ENCODE measurements around the gene POTEF. TPM values are rescaled to one million over a fixed set of nuclear protein-coding genes. Genes with fewer than 3 reads are reported as not detected.

POTEF gene
- total and polyA plus RNA-seq, 2 of the 4 experiments (the other 2 are of a cell fraction) = not detected

DNA sequence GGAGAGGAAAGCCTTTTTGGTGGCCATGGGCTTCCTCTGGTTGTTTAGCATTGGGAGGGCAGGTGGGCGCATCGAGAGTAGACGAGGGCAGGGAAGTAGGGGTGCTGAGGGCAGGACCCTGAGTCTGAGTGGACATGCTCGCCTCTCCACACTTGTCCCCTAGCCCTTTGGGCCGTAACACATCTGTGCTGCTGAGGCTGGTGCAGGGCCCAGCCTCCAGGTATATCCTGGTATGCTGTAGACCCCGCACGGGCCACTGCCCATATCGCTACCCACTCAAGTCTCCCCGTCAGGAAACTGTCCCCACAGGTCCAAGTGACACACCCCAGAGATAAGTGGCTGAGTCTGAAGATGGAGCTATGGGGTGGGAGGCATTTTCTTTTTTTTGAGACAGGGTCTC lies 29.6 kb upstream of the POTEF start:
- no peak for TF ChIP-seq RAD21 (IDR thresholded peaks at IDR 0.05; ENCODE audit: low read length)
- no peak for TF ChIP-seq CEBPB (IDR thresholded peaks at IDR 0.05; ENCODE audit: low read depth, low read length)
- TF ChIP-seq RFX5 (IDR thresholded peaks at IDR 0.05; ENCODE audit: low read depth, low read length) = no peak
- no peak for TF ChIP-seq POLR2A (IDR thresholded peaks at IDR 0.05; ENCODE audit: low read depth, low read length)
- no peak for TF ChIP-seq BHLHE40 (IDR thresholded peaks at IDR 0.05; ENCODE audit: low read depth, low read length)
- TF ChIP-seq MXI1 (IDR thresholded peaks at IDR 0.05; ENCODE audit: borderline replicate concordance, low read depth, low read length) = no peak
- no peak for TF ChIP-seq SMC3 (IDR thresholded peaks at IDR 0.05; ENCODE audit: low read depth, low read length)
- TF ChIP-seq, protein P1, sequence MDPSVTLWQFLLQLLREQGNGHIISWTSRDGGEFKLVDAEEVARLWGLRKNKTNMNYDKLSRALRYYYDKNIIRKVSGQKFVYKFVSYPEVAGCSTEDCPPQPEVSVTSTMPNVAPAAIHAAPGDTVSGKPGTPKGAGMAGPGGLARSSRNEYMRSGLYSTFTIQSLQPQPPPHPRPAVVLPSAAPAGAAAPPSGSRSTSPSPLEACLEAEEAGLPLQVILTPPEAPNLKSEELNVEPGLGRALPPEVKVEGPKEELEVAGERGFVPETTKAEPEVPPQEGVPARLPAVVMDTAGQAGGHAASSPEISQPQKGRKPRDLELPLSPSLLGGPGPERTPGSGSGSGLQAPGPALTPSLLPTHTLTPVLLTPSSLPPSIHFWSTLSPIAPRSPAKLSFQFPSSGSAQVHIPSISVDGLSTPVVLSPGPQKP (IDR thresholded peaks at IDR 0.05; ENCODE audit: borderline replicate concordance, low read depth, low read length) = no peak
- no peak for TF ChIP-seq MAZ (IDR thresholded peaks at IDR 0.05; ENCODE audit: borderline replicate concordance, low read depth, low read length)
- no peak for TF ChIP-seq RCOR1 (IDR thresholded peaks at IDR 0.05; ENCODE audit: insufficient replicate concordance, low read length)
- TF ChIP-seq NFE2L2 (IDR thresholded peaks at IDR 0.05; ENCODE audit: low read depth, low read length) = no peak
- TF ChIP-seq, protein P2, sequence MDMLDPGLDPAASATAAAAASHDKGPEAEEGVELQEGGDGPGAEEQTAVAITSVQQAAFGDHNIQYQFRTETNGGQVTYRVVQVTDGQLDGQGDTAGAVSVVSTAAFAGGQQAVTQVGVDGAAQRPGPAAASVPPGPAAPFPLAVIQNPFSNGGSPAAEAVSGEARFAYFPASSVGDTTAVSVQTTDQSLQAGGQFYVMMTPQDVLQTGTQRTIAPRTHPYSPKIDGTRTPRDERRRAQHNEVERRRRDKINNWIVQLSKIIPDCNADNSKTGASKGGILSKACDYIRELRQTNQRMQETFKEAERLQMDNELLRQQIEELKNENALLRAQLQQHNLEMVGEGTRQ (IDR thresholded peaks at IDR 0.05; ENCODE audit: low read depth, low read length) = no peak
- TF ChIP-seq, protein P3, sequence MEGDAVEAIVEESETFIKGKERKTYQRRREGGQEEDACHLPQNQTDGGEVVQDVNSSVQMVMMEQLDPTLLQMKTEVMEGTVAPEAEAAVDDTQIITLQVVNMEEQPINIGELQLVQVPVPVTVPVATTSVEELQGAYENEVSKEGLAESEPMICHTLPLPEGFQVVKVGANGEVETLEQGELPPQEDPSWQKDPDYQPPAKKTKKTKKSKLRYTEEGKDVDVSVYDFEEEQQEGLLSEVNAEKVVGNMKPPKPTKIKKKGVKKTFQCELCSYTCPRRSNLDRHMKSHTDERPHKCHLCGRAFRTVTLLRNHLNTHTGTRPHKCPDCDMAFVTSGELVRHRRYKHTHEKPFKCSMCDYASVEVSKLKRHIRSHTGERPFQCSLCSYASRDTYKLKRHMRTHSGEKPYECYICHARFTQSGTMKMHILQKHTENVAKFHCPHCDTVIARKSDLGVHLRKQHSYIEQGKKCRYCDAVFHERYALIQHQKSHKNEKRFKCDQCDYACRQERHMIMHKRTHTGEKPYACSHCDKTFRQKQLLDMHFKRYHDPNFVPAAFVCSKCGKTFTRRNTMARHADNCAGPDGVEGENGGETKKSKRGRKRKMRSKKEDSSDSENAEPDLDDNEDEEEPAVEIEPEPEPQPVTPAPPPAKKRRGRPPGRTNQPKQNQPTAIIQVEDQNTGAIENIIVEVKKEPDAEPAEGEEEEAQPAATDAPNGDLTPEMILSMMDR (conservative IDR thresholded peaks at IDR 0.05; ENCODE audit: low read depth, low read length) = no peak
- no peak for TF ChIP-seq MAFK (IDR thresholded peaks at IDR 0.05; ENCODE audit: low read depth, low read length)
- no peak for TF ChIP-seq CHD1 (IDR thresholded peaks at IDR 0.05; ENCODE audit: low read depth, low read length)
- TF ChIP-seq FOS (IDR thresholded peaks at IDR 0.05; ENCODE audit: low read depth, low read length) = no peak
- Histone ChIP-seq H3K9me3 (ENCODE audit: control insufficient read depth, insufficient read depth, low read length) (no peaks in the 10 kb centered on the region), H4K91ac (ENCODE audit: insufficient read depth, low read depth, low read length) (no peak overlapping the region), H3K27ac (ENCODE audit: insufficient read depth, low read length) (no peak overlapping the region), H3K56ac (ENCODE audit: extremely low read depth, insufficient read depth, low read length) (no peak overlapping the region), H2BK20ac (ENCODE audit: low read depth, low read length) (no peak overlapping the region), H3K9me1 (ENCODE audit: insufficient read depth, low read length) (no peaks in the 10 kb centered on the region), H3K14ac (replicated peaks; ENCODE audit: low read depth, low read length) (no peak overlapping the region), H3K9ac (ENCODE audit: low read depth, low read length) (no peak overlapping the region), H3K4me2 (ENCODE audit: low read depth, low read length) (no peak overlapping the region), H4K5ac (ENCODE audit: low read depth, low read length) (no peak overlapping the region), H3K4me3 (ENCODE audit: insufficient read depth, low read depth, low read length) (no peak overlapping the region), H3K23ac (ENCODE audit: low read depth, low read length) (no peak overlapping the region), H2AFZ (replicated peaks; ENCODE audit: low read length, poor library complexity) (no peak overlapping the region), H2BK5ac (ENCODE audit: low read depth, low read length, poor library complexity, severe bottlenecking) (no peak overlapping the region), H2BK120ac (ENCODE audit: low read depth, low read length) (no peak overlapping the region), H3K36me3 (ENCODE audit: control insufficient read depth, insufficient read depth, low read length) (peaks cover 27% of the 10 kb centered on the region), H2AK9ac (replicated peaks; ENCODE audit: low read depth, low read length, poor library complexity) (no peak overlapping the region), H2BK15ac (ENCODE audit: low read depth, low read length) (no peak overlapping the region), H3K79me1 (ENCODE audit: low read depth in 1 of 2, low read length in 2 of 2) (no peaks in the 10 kb centered on the region), H3K27me3 (ENCODE audit: control insufficient read depth, insufficient read depth, low read length) (no peaks in the 10 kb centered on the region), H3K4ac (ENCODE audit: low read depth, low read length) (no peak overlapping the region), H4K20me1 (ENCODE audit: insufficient read depth, low read length) (no peaks in the 10 kb centered on the region), H3K4me1 (ENCODE audit: control insufficient read depth, insufficient read depth, low read length) (no peaks in the 10 kb centered on the region), H4K8ac (ENCODE audit: low read depth in 2 of 2, low read length in 2 of 2) (no peak overlapping the region), H3K18ac (ENCODE audit: low read depth, low read length) (no peak overlapping the region), H2AK5ac (ENCODE audit: low read depth, low read length) (no peak overlapping the region)
- in situ Hi-C loops (cut with MboI; ENCODE audit: low sequenced_read_pairs) (loop anchor here (25.0 kb wide), 1 partner anchor 1354 kb away; no protein-coding TSS in a partner anchor), intact Hi-C loops (cut with micrococcal nuclease) (no loop called here), dilution Hi-C loops (cut with HindIII; ENCODE audit: low sequenced_read_pairs, unreplicated experiment) (no loop called here)
- no peak for DNase-seq
- CTCF ChIA-PET = no interaction called here
- 60% methylated on average over 1 of the region's 9 CpGs; no CpG with 5 or more reads in 1 of the 2 experiments for WGBS, 2 experiments (ENCODE audit: extremely low coverage in 2 of 2, insufficient read length in 1 of 2)
- no TSS peak for BruUV-seq (replicated peaks)
- POLR2A ChIA-PET (ENCODE audit: unreplicated experiment) = no interaction called here
- no peak for ATAC-seq (ENCODE audit: low read depth)

All from IMR-90 (cell line).